ENCODE results near the gene TSHR. TPM values are rescaled to one million over a fixed set of nuclear protein-coding genes. Genes with fewer than 3 reads are reported as not detected.
"Not testable (repeated sequence)": the region's sequence is repeated elsewhere in the genome, so short reads cannot be mapped to it uniquely, and the experiment has no call there.

The TSHR gene
- total RNA-seq, 1 experiment from 2014 or later, result not detected

- Mint-ChIP-seq H3K27ac (ENCODE audit: low read depth, unreplicated experiment) (no peak overlapping the region), H3K27me3 (ENCODE audit: insufficient read depth, unreplicated experiment) (no peaks in the 10 kb centered on the region), H3K4me3 (ENCODE audit: unreplicated experiment) (no peak overlapping the region), H3K36me3 (ENCODE audit: insufficient read depth, unreplicated experiment) (no peaks in the 10 kb centered on the region), H3K4me1 (ENCODE audit: insufficient read depth, unreplicated experiment) (no peaks in the 10 kb centered on the region), H3K9me3 (ENCODE audit: unreplicated experiment) (no peaks in the 10 kb centered on the region)
- intact Hi-C loops (cut with micrococcal nuclease), result no loop called here
- no peak for DNase-seq (ENCODE audit: unreplicated experiment)
- ChIA-PET POLR2A (interaction anchor here (0.9 kb wide), 1 partner anchor 13 kb away, joined by 3 read pairs; no protein-coding TSS in a partner anchor), CTCF (no interaction called here)
- BruUV-seq (replicated peaks), result no TSS peak
- no peak for TF ChIP-seq CTCF (IDR thresholded peaks at IDR 0.05; ENCODE audit: unreplicated experiment)
These were observed 157.8 kb downstream of the TSHR start for GRCh38 chr14:81113176-81113575.

- DNase-seq (ENCODE audit: unreplicated experiment); H3K4me1 Mint-ChIP-seq (ENCODE audit: insufficient read depth, unreplicated experiment); H3K36me3 Mint-ChIP-seq (ENCODE audit: insufficient read depth, unreplicated experiment); H3K27ac Mint-ChIP-seq (ENCODE audit: low read depth, unreplicated experiment); BruUV-seq (replicated peaks); H3K27me3 Mint-ChIP-seq (ENCODE audit: insufficient read depth, unreplicated experiment); intact Hi-C loops (cut with micrococcal nuclease); H3K4me3 Mint-ChIP-seq (ENCODE audit: unreplicated experiment); H3K9me3 Mint-ChIP-seq (ENCODE audit: unreplicated experiment): not testable (repeated sequence)
- POLR2A ChIA-PET, result interaction anchor here (0.9 kb wide), 1 partner anchor 12 kb away, joined by 3 read pairs; no protein-coding TSS in a partner anchor
- CTCF ChIA-PET, result interaction anchor here (0.6 kb wide), 1 partner anchor 1703 kb away, joined by 3 read pairs; no protein-coding TSS in a partner anchor
These were observed 158.8 kb downstream of the TSHR start for GRCh38 chr14:81113945-81114820.

GRCh38 chr14:81120501-81120900 is 165.1 kb downstream of the TSHR start:
- no peaks in the 10 kb centered on the region for H3K9me3 Mint-ChIP-seq (ENCODE audit: unreplicated experiment)
- no peaks in the 10 kb centered on the region for H3K36me3 Mint-ChIP-seq (ENCODE audit: insufficient read depth, unreplicated experiment)
- H3K4me1 Mint-ChIP-seq (ENCODE audit: insufficient read depth, unreplicated experiment), result no peaks in the 10 kb centered on the region
- no peak for TF ChIP-seq CTCF (IDR thresholded peaks at IDR 0.05; ENCODE audit: unreplicated experiment)
- POLR2A ChIA-PET, result no interaction called here
- H3K27me3 Mint-ChIP-seq (ENCODE audit: insufficient read depth, unreplicated experiment), result no peaks in the 10 kb centered on the region
- BruUV-seq (replicated peaks), result no TSS peak
- H3K27ac Mint-ChIP-seq (ENCODE audit: low read depth, unreplicated experiment), result no peak overlapping the region
- intact Hi-C loops (cut with micrococcal nuclease), result no loop called here
- DNase-seq (ENCODE audit: unreplicated experiment), result no peak
- H3K4me3 Mint-ChIP-seq (ENCODE audit: unreplicated experiment), result no peak overlapping the region
- CTCF ChIA-PET, result interaction anchor here (0.6 kb wide), 1 partner anchor 65 kb away, joined by 3 read pairs; no protein-coding TSS in a partner anchor

- TF ChIP-seq CTCF (IDR thresholded peaks at IDR 0.05; ENCODE audit: unreplicated experiment), result no peak
- Mint-ChIP-seq H3K4me1 (ENCODE audit: insufficient read depth, unreplicated experiment) (no peaks in the 10 kb centered on the region), H3K9me3 (ENCODE audit: unreplicated experiment) (no peaks in the 10 kb centered on the region), H3K27me3 (ENCODE audit: insufficient read depth, unreplicated experiment) (no peaks in the 10 kb centered on the region), H3K4me3 (ENCODE audit: unreplicated experiment) (no peak overlapping the region), H3K36me3 (ENCODE audit: insufficient read depth, unreplicated experiment) (no peaks in the 10 kb centered on the region), H3K27ac (ENCODE audit: low read depth, unreplicated experiment) (no peak overlapping the region)
- intact Hi-C loops (cut with micrococcal nuclease), result no loop called here
- POLR2A ChIA-PET, result interaction anchor here (0.6 kb wide), 1 partner anchor 11 kb away, joined by 3 read pairs; no protein-coding TSS in a partner anchor
- no peak for DNase-seq (ENCODE audit: unreplicated experiment)
- CTCF ChIA-PET, result no interaction called here
- no TSS peak for BruUV-seq (replicated peaks)
These were observed 166.9 kb downstream of the TSHR start for GRCh38 chr14:81122326-81122725.

All from MCF 10A (cell line).